ENCODE measurements around the gene KANK3.
"Not testable (repeated sequence)": the region's sequence is repeated elsewhere in the genome, so short reads cannot be mapped to it uniquely, and the experiment has no call there.

The KANK3 gene

GRCh38 chr19:8314981-8315640 lies 28.0 kb downstream of the KANK3 start:
- not testable (repeated sequence) for DNase-seq

GRCh38 chr19:8311461-8312260 lies 31.4 kb downstream of the KANK3 start:
- no peak for DNase-seq

DNA sequence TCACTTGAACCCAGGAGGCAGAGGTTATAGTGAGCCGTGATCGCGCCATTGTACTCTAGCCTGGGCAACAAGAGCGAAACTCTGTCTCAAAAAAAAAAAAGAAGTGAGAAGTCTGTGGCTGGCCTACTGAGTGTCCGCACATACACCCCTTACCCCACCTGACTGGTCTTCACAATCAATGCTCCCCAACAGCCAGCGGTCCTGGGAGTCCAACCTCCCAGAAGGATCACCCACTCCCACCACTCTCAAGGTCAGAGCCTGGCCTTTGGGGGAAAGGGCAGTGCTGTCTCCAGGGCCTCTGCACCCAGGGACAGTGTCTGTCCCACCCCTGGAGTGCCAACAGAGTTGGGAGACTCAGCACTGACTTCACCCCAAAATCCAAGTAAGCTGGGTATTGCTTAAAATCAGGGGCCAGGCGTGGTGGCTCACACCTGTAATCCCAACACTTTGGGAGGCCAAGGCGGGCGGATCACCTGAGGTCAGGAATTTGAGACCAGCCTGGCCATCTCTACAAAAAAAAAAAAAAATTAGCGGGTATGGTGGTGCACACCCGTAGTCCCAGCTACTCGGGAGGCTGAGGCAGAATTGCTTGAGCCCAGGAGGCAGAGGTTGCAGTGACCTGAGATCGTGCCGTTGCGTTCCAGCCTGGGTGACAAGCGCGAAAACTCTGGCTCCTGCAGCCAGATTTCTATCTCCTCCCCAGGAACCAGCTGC lies 32.6 kb downstream of the KANK3 start:
- DNase-seq, result no peak

- DNase-seq, result no peak
Observed at GRCh38 chr19:8308891-8309291, 34.2 kb downstream of the KANK3 start.

- peak; percentile 86 for DNase-seq
Observed at GRCh38 chr19:8307965-8308866, 34.8 kb downstream of the KANK3 start, which contains the start of gene CD320. CD320 (minus strand) TSS chr19:8308358; CDS start chr19:8308290, 68 bp downstream.

DNA sequence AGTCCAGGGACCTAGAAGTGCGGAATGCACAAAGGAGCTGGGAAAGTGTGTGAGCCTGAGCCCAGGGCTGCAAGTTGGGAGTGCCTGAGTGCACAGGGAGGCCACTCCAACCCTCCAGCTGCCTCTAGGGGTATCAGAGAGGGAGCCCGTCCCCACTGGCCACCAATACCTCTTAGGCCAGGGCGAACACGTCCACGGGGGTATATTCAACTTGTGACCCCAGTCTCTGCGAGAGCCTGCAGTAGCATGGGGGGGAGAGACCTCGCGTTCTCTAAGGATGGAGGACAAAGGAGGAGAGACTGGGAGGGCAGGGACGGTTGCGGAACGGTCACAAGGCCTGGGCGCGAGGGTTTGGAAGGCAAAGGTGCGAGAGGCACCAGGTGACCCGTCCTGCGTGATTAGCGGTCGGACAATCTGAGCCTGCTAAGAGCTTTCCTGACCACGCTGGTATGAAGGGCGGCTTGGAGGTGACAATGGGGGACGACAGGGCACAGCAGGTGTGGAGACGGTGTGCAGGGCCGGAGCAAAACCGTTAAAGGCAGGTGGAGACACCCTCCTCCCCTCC lies 35.6 kb downstream of the KANK3 start:
- no peak for DNase-seq

DNA sequence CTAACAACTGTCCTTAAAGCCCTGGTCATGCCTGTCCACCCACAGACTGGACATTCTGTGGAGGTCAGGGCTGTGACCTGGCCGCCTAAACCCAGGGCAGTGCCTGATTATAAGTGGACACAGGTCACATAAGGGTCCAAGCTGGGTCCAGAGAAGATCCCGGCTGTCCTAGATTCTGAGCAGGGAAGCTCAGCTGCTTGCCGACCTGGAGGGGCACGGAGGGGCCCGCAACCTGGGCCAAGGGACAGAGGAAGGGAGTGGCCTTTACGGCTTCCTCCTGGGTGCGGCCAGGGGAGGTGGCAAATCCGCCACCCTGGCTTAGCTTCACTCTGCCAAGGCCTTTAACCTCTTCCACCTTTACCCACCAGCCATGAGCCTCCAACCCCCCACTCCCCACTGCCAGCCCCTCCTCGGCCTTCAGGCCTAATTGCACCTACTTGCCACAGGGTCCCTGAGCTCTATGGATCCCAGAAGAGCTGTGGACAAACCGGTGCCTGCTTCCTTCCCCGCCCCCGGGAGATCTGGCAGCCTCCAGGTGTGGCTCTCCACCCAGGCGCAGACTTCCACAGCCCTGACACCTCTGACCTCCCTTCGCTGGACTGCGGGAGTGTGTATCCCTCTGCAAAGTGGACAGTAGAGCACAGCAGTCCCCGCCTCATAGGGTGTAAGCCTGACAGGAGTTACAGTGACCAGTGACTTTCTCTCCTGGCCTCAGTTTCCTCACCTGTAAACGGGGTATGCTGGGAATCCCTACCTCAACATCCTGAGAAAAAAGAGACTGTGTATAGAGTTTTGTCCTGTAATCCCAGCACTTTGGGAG lies 36.6 kb downstream of the KANK3 start:
- DNase-seq, result no peak

- no peak for DNase-seq
Observed at GRCh38 chr19:8305798-8306197, 37.3 kb downstream of the KANK3 start.

DNA sequence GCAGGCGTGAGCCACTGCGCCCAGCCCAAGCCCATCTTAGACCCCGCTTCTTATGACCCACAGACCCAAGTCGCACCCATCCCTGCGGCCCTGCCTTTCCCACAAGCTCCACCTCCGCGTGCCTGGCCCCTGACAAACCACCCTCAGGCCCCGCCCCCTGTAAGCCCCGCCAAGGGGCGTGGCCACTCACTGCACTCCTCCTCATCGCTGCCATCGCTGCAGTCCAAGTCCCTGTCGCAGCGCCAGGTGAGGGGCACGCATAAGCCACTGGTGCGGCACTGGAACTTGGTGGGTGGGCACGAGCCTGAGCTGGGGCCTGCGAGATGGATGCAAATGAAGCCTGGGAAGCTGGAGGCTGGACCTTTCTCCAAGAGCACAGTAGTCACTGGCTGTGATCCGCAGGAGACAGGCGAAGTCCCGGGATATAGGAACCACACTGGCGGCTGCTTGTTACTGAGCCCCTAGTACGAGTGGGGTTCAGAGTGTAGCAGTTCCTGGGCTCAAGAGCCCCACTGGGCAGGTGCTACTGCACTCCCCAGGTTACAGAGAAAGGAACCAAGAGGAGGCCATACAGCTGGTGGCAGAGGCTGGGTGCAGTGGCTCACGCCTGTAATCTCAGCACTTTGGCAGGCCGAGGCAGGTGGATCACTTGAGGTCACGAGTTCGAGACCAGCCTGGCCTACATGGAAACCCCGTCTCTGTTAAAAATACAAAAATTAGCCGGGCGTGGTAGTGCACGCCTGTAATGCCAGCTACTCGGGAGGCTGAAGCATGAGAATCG lies 38.0 kb downstream of the KANK3 start:
- DNase-seq, result no peak

- DNase-seq, result no peak
Observed at GRCh38 chr19:8302734-8303133, 40.3 kb downstream of the KANK3 start.

DNA sequence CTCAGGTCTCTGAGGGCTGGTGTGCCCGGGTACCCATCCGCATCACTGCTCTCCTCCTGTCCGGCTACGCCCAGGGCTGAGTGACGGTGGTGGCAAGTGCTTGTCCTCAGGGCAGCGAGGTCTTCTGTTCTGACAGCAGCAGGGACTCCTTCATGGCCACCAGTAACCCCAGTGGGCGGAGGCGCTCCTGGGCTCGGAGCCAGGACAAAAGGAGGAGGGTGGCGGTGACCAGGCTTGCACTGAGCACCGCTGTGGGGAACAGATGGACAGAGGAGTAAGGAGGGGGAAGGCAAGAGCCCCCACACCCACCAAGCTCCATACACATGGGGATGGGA lies 40.7 kb downstream of the KANK3 start:
- DNase-seq, result no peak

DNA sequence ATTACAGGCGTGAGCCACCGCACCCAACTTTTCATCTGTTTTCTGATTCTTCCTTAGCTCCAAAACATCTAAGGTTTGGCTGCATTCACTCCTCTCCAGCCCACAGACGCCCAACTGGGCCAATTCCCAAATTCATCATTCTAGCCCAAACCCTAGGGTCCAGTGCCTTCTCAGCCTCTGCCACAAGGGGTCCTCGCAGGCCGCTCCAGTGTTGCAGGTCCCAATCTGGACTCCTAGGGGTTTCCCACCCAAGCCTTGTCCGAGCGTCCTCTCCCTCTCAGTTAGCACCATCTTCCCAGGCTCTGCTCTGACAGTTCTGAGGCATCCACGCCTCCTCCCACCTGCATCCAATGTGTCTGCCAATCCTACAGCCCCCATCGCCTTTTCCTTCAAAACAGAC lies 51.7 kb downstream of the KANK3 start:
- DNase-seq, result not testable (repeated sequence)

DNA sequence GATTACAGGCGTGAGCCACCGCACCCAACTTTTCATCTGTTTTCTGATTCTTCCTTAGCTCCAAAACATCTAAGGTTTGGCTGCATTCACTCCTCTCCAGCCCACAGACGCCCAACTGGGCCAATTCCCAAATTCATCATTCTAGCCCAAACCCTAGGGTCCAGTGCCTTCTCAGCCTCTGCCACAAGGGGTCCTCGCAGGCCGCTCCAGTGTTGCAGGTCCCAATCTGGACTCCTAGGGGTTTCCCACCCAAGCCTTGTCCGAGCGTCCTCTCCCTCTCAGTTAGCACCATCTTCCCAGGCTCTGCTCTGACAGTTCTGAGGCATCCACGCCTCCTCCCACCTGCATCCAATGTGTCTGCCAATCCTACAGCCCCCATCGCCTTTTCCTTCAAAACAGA lies 66.6 kb downstream of the KANK3 start:
- not testable (repeated sequence) for DNase-seq

Data from CD4-positive, alpha-beta T cell treated with Interleukin-17A for 1 hour (primary cell).